SK-N-SH treated with all-trans-retinoic acid at 6 μM for 48 hours (cell line): ENCODE data around the gene IL5.
A peak's percentile ranks its signal among the peaks of the same experiment; 100 is the strongest.

Experiments used
- ATAC-seq: fragments of 200-7000 bp; cut with Tn5 transposase; 3 replicates; pipeline ENCODE4 v1.9.1; 2020; ENCODE audit warnings: mild to moderate bottlenecking, moderate library complexity
- ARNTL ChIP-seq: fragments of 450-650 bp; formaldehyde crosslinking; IDR thresholded peaks from 2 replicates; pipeline ENCODE4 v1.5.0; 2020; ENCODE audit warnings: low read depth, mild to moderate bottlenecking, moderate library complexity, borderline replicate concordance
- CSDC2 ChIP-seq: fragments of 250-450 bp; sonication (Bioruptor Pico); IDR thresholded peaks from 2 replicates; pipeline ENCODE4 v1.5.0; 2020; ENCODE audit warnings: mild to moderate bottlenecking, moderate library complexity
- ESRRG ChIP-seq: fragments of 250-450 bp; sonication (Bioruptor Pico); IDR thresholded peaks from 2 replicates; pipeline ENCODE4 v1.6.1; 2021; ENCODE audit warnings: mild to moderate bottlenecking
- ISL1 ChIP-seq: fragments of 250-450 bp; sonication (Bioruptor Pico); IDR thresholded peaks from 2 replicates; pipeline ENCODE4 v2.1.2; 2022; ENCODE audit warnings: mild to moderate bottlenecking, moderate library complexity
- OSR1 ChIP-seq: fragments of 250-450 bp; sonication (Bioruptor Pico); IDR thresholded peaks from 2 replicates; pipeline ENCODE4 v1.8.0; 2022; ENCODE audit warnings: moderate library complexity, mild to moderate bottlenecking, inconsistent platforms
- PPARA ChIP-seq: fragments of 250-450 bp; sonication (Bioruptor Pico); IDR thresholded peaks from 2 replicates; pipeline ENCODE4 v1.5.0; 2020; ENCODE audit warnings: mild to moderate bottlenecking, borderline replicate concordance
- SNAI2 ChIP-seq: fragments of 250-450 bp; sonication (Bioruptor Pico); IDR thresholded peaks from 2 replicates; pipeline ENCODE4 v1.5.0; 2020; ENCODE audit warnings: mild to moderate bottlenecking, moderate library complexity
- TCF4 ChIP-seq: fragments of 250-450 bp; sonication (Bioruptor Pico); IDR thresholded peaks from 2 replicates; pipeline ENCODE4 v1.8.0; 2021; ENCODE audit warnings: mild to moderate bottlenecking, moderate library complexity, borderline replicate concordance
- ZC3H10 ChIP-seq: fragments of 250-450 bp; sonication (Bioruptor Pico); IDR thresholded peaks from 2 replicates; pipeline ENCODE4 v1.5.1; 2021; ENCODE audit warnings: mild to moderate bottlenecking, moderate library complexity
- ZFP3 ChIP-seq: fragments of 250-450 bp; sonication (Bioruptor Pico); IDR thresholded peaks from 2 replicates; pipeline ENCODE4 v1.5.0; 2020; ENCODE audit warnings: mild to moderate bottlenecking, moderate library complexity
- ZFP30 ChIP-seq: fragments of 450-650 bp; formaldehyde crosslinking; IDR thresholded peaks from 2 replicates; pipeline ENCODE4 v1.5.0; 2022; ENCODE audit warnings: mild to moderate bottlenecking, moderate library complexity
- ZNF70 ChIP-seq: fragments of 450-650 bp; formaldehyde crosslinking; IDR thresholded peaks from 2 replicates; pipeline ENCODE4 v1.5.0; 2020; ENCODE audit warnings: mild to moderate bottlenecking, moderate library complexity
- ZNF8 ChIP-seq: fragments of 450-650 bp; formaldehyde crosslinking; IDR thresholded peaks from 2 replicates; pipeline ENCODE4 v1.5.0; 2020; ENCODE audit warnings: mild to moderate bottlenecking, moderate library complexity
- TF ChIP-seq, protein P1 (sequence below): fragments of 250-450 bp; sonication (Bioruptor Pico); IDR thresholded peaks from 2 replicates; pipeline ENCODE4 v1.8.0; 2021; ENCODE audit warnings: low read depth, mild to moderate bottlenecking, moderate library complexity, borderline replicate concordance
- TF ChIP-seq, protein P2 (sequence below): fragments of 250-450 bp; sonication (Bioruptor Pico); IDR thresholded peaks from 2 replicates; pipeline ENCODE4 v1.5.1; 2020; ENCODE audit warnings: low read depth, mild to moderate bottlenecking, moderate library complexity
- TF ChIP-seq, protein P3 (sequence below): fragments of 250-450 bp; sonication (Bioruptor Pico); IDR thresholded peaks from 2 replicates; pipeline ENCODE4 v1.5.1; 2021; ENCODE audit warnings: mild to moderate bottlenecking, moderate library complexity
- TF ChIP-seq, protein P4 (sequence below): fragments of 250-450 bp; sonication (Bioruptor Pico); IDR thresholded peaks from 2 replicates; pipeline ENCODE4 v1.8.0; 2020; ENCODE audit warnings: mild to moderate bottlenecking, moderate library complexity, borderline replicate concordance
- TF ChIP-seq, protein P5 (sequence below): fragments of 250-450 bp; sonication (Bioruptor Pico); IDR thresholded peaks from 2 replicates; pipeline ENCODE4 v1.5.0; 2020; ENCODE audit warnings: mild to moderate bottlenecking, moderate library complexity

Gene IL5

DNA sequence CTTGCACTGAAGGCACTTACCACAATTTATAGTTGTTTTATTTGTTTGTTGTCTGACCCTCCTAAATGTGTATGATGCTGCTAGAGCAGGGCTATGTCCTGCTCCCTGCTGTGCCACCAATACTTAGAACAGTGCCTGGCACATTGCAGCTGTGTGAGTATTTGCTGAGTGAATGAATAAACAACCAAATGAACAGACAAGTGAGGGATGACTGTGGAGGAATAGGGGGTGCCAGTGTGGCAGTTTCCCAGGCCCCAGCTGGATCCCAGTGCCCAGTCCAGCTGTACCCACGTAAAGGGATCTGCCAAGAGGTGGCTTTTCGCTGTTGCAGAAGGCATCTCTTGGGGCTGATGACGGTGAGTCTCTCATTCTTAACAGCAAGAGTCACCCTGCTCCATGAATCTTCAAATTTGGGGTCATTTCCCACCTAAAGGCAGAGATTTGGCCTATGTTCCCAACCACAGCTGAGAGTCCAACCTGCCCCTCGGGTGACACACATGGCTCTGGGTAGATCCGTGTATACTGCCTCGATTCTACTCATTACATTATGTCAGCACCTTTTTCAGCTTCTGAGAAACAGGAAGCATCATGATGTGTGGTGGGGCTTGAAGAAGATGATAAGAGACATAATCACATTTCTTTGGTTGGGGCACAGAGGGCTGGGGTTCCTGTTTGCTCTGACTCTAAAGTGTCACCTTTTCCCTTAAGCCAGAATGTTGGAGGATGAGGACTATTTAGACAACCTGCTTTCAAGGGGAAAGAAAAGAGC, 14.3 kb downstream of the IL5 start:
- no peak for ATAC-seq
- TF ChIP-seq, protein P1, sequence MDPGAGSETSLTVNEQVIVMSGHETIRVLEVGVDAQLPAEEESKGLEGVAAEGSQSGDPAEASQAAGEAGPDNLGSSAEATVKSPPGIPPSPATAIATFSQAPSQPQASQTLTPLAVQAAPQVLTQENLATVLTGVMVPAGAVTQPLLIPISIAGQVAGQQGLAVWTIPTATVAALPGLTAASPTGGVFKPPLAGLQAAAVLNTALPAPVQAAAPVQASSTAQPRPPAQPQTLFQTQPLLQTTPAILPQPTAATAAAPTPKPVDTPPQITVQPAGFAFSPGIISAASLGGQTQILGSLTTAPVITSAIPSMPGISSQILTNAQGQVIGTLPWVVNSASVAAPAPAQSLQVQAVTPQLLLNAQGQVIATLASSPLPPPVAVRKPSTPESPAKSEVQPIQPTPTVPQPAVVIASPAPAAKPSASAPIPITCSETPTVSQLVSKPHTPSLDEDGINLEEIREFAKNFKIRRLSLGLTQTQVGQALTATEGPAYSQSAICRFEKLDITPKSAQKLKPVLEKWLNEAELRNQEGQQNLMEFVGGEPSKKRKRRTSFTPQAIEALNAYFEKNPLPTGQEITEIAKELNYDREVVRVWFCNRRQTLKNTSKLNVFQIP (CRISPR knock-in tag) = no peak
- no peak for TF ChIP-seq CSDC2 (CRISPR knock-in tag)
- TF ChIP-seq, protein P2, sequence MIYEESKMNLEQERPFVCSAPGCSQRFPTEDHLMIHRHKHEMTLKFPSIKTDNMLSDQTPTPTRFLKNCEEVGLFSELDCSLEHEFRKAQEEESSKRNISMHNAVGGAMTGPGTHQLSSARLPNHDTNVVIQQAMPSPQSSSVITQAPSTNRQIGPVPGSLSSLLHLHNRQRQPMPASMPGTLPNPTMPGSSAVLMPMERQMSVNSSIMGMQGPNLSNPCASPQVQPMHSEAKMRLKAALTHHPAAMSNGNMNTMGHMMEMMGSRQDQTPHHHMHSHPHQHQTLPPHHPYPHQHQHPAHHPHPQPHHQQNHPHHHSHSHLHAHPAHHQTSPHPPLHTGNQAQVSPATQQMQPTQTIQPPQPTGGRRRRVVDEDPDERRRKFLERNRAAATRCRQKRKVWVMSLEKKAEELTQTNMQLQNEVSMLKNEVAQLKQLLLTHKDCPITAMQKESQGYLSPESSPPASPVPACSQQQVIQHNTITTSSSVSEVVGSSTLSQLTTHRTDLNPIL = no peak
- TF ChIP-seq TCF4 (CRISPR knock-in tag) = no peak

DNA sequence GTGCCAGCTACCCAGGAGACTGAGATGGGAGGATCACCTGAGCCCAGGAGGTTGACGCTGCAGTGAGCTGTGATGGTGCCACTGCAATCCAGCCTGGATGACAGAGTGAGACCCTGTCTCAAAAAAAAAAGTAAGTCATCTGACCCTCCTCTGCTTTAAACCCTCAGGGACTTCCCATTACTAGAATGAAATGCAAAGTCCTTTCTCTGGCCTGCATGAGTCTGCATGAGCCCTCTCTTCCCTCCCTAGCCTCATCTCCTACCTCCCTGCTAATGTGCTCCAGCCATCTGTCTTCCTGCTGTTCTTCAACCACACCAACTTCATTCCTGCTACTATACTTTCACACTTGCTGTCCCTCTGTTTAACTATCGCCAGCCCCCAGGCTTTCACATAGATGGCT, 15.3 kb downstream of the IL5 start:
- TF ChIP-seq ZC3H10 (no peak), ZFP3 (CRISPR knock-in tag) (no peak)
- no peak for ATAC-seq

DNA sequence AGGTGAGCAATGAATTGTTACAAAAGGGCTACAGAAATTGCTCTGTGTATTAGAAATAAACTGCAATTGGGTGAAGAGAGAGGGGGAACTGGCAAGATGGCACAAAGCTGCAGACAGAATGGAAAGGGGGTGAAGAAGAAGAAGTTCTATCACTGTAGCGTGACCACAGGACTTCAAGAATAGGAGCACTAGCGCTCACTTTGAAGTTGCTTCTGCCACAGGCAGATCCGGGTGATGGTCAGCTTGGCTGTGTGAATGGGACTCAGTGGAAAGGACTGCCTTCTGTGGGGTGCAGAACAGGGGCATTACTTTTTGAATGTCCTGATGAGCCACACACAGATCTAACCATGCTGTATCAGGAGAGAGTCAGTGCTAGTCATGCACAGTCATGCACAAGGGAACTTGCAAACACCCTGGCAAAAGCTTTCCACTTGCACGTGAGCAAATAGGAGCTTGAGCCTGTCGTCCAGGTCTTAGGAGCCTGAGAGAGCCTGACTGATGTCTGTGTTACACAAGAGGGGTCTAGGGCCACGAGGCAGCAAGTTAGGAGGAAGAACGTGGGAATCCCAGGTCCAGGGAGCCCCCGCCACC, 16.3 kb downstream of the IL5 start:
- TF ChIP-seq, protein P3, sequence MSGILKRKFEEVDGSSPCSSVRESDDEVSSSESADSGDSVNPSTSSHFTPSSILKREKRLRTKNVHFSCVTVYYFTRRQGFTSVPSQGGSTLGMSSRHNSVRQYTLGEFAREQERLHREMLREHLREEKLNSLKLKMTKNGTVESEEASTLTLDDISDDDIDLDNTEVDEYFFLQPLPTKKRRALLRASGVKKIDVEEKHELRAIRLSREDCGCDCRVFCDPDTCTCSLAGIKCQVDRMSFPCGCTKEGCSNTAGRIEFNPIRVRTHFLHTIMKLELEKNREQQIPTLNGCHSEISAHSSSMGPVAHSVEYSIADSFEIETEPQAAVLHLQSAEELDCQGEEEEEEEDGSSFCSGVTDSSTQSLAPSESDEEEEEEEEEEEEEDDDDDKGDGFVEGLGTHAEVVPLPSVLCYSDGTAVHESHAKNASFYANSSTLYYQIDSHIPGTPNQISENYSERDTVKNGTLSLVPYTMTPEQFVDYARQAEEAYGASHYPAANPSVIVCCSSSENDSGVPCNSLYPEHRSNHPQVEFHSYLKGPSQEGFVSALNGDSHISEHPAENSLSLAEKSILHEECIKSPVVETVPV = no peak
- TF ChIP-seq, protein P1 (CRISPR knock-in tag) = no peak
- TF ChIP-seq ZFP30 (CRISPR knock-in tag) (no peak), PPARA (CRISPR knock-in tag) (no peak), ZNF70 (no peak), SNAI2 (CRISPR knock-in tag) (no peak), OSR1 (CRISPR knock-in tag) (no peak), ZC3H10 (no peak), ISL1 (CRISPR knock-in tag) (no peak), TCF4 (CRISPR knock-in tag) (no peak), ESRRG (CRISPR knock-in tag) (no peak)
- TF ChIP-seq, all 23 proteins: peak for 0
- ATAC-seq = peak; percentile 27

DNA sequence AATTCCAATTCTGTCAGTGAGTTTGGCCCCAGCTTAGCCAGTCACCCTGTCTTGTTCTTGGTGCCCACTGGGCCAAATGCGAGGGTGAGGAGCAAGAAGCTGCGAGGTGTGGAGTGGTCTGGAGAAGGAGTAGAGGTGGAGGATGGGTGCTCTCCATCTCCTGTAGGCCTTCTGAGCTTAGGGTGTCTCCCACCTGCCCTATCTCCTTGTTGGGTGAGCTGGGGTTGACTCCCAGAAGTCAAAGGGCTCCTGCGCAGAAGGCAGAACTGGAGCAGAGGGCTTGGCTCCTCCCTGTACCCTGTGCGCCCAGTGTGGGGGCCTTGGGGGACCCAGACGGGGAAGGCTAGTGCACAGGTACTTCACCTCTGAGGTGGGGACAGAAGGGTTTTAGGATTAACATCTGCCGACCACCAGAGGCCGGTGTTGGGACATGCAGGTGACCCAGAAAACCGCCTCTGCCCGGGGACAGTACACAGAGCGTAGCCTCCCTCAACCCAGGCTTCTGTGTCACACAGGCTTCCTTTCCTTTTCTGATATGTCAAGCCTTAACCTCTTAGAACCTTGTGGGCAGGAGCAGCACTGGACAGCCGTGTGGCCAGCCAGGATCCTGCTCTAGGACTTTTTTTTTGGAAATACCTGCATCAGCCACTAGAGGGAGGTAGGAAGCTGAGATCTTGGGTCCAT, 16.9 kb downstream of the IL5 start:
- peak; percentile 97 for ATAC-seq
- TF ChIP-seq, protein P1 (CRISPR knock-in tag) = no peak
- TF ChIP-seq PPARA (CRISPR knock-in tag) (no peak), ZNF70 (no peak), TCF4 (CRISPR knock-in tag) (no peak), ZFP30 (CRISPR knock-in tag) (no peak), ZNF8 (CRISPR knock-in tag) (no peak), SNAI2 (CRISPR knock-in tag) (no peak), ESRRG (CRISPR knock-in tag) (no peak), ZC3H10 (no peak), ARNTL (CRISPR knock-in tag) (no peak)
- TF ChIP-seq, protein P4, sequence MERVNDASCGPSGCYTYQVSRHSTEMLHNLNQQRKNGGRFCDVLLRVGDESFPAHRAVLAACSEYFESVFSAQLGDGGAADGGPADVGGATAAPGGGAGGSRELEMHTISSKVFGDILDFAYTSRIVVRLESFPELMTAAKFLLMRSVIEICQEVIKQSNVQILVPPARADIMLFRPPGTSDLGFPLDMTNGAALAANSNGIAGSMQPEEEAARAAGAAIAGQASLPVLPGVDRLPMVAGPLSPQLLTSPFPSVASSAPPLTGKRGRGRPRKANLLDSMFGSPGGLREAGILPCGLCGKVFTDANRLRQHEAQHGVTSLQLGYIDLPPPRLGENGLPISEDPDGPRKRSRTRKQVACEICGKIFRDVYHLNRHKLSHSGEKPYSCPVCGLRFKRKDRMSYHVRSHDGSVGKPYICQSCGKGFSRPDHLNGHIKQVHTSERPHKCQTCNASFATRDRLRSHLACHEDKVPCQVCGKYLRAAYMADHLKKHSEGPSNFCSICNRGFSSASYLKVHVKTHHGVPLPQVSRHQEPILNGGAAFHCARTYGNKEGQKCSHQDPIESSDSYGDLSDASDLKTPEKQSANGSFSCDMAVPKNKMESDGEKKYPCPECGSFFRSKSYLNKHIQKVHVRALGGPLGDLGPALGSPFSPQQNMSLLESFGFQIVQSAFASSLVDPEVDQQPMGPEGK = no peak
- TF ChIP-seq, protein P3 = no peak
- TF ChIP-seq, protein P5, sequence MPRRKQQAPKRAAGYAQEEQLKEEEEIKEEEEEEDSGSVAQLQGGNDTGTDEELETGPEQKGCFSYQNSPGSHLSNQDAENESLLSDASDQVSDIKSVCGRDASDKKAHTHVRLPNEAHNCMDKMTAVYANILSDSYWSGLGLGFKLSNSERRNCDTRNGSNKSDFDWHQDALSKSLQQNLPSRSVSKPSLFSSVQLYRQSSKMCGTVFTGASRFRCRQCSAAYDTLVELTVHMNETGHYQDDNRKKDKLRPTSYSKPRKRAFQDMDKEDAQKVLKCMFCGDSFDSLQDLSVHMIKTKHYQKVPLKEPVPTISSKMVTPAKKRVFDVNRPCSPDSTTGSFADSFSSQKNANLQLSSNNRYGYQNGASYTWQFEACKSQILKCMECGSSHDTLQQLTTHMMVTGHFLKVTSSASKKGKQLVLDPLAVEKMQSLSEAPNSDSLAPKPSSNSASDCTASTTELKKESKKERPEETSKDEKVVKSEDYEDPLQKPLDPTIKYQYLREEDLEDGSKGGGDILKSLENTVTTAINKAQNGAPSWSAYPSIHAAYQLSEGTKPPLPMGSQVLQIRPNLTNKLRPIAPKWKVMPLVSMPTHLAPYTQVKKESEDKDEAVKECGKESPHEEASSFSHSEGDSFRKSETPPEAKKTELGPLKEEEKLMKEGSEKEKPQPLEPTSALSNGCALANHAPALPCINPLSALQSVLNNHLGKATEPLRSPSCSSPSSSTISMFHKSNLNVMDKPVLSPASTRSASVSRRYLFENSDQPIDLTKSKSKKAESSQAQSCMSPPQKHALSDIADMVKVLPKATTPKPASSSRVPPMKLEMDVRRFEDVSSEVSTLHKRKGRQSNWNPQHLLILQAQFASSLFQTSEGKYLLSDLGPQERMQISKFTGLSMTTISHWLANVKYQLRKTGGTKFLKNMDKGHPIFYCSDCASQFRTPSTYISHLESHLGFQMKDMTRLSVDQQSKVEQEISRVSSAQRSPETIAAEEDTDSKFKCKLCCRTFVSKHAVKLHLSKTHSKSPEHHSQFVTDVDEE (CRISPR knock-in tag) = no peak
